ENCODE results near the gene SASS6.
"Not testable (repeated sequence)": the region's sequence is repeated elsewhere in the genome, so short reads cannot be mapped to it uniquely, and the experiment has no call there.

SASS6 gene

GRCh38 chr1:100051893-100052292 is 80.8 kb downstream of the SASS6 start:
- DNase-seq (ENCODE audit: low read depth) = no peak
- no peak overlapping the region for H3K4me3 ChIP-seq (ENCODE audit: low read depth, low read length)
- TF ChIP-seq, protein P1, sequence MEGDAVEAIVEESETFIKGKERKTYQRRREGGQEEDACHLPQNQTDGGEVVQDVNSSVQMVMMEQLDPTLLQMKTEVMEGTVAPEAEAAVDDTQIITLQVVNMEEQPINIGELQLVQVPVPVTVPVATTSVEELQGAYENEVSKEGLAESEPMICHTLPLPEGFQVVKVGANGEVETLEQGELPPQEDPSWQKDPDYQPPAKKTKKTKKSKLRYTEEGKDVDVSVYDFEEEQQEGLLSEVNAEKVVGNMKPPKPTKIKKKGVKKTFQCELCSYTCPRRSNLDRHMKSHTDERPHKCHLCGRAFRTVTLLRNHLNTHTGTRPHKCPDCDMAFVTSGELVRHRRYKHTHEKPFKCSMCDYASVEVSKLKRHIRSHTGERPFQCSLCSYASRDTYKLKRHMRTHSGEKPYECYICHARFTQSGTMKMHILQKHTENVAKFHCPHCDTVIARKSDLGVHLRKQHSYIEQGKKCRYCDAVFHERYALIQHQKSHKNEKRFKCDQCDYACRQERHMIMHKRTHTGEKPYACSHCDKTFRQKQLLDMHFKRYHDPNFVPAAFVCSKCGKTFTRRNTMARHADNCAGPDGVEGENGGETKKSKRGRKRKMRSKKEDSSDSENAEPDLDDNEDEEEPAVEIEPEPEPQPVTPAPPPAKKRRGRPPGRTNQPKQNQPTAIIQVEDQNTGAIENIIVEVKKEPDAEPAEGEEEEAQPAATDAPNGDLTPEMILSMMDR (IDR thresholded peaks at IDR 0.05; ENCODE audit: low read depth, low read length, missing control alignments) = no peak

GRCh38 chr1:100051401-100051800 is 81.3 kb downstream of the SASS6 start:
- no peak for DNase-seq (ENCODE audit: low read depth)
- TF ChIP-seq, protein P1 (IDR thresholded peaks at IDR 0.05; ENCODE audit: low read depth, low read length, missing control alignments) = no peak
- H3K4me3 ChIP-seq (ENCODE audit: low read depth, low read length) = no peak overlapping the region

DNA sequence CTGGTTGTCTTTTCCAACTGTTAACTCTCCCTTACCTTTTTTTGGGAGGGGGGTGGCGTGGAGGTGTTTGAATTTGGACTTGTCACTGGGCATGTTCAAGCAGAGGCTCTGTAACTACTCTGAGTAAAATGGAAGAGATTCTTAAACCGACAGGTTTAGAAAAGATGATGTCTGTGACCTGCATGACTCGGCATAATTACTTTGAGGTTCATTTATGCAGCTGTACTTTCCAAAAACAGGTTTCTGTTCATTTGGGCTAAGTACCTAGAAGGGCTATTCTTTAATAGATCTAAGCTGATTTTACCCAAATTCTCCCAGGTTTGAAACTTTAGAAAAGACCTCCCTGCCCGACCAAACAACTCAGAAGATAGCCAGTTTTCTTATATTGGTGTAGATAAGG is 82.6 kb downstream of the SASS6 start:
- TF ChIP-seq, protein P1 (IDR thresholded peaks at IDR 0.05; ENCODE audit: low read depth, low read length, missing control alignments) = no peak
- H3K4me3 ChIP-seq (ENCODE audit: low read depth, low read length) = no peak overlapping the region

GRCh38 chr1:100047235-100047708 is 85.5 kb downstream of the SASS6 start:
- H3K4me3 ChIP-seq (ENCODE audit: low read depth, low read length) = peak overlapping the region; percentile 33; the same call in 1 of the 2 replicates
- DNase-seq (ENCODE audit: low read depth) = not testable (repeated sequence)

More for the DNA sequence above, 82.6 kb downstream of the SASS6 start:
- DNase-seq (ENCODE audit: low read depth) = no peak

- no peak for DNase-seq (ENCODE audit: low read depth)
- TF ChIP-seq, protein P1 (IDR thresholded peaks at IDR 0.05; ENCODE audit: low read depth, low read length, missing control alignments) = no peak
- H3K4me3 ChIP-seq (ENCODE audit: low read depth, low read length) = no peak overlapping the region
Measured at GRCh38 chr1:100045206-100045605, 87.5 kb downstream of the SASS6 start.

- TF ChIP-seq, protein P1 (IDR thresholded peaks at IDR 0.05; ENCODE audit: low read depth, low read length, missing control alignments) = no peak
- DNase-seq (ENCODE audit: low read depth) = no peak
- H3K4me3 ChIP-seq (ENCODE audit: low read depth, low read length) = peak overlapping the region; percentile 87
Measured at GRCh38 chr1:100039591-100039990, 93.1 kb downstream of the SASS6 start.

DNA sequence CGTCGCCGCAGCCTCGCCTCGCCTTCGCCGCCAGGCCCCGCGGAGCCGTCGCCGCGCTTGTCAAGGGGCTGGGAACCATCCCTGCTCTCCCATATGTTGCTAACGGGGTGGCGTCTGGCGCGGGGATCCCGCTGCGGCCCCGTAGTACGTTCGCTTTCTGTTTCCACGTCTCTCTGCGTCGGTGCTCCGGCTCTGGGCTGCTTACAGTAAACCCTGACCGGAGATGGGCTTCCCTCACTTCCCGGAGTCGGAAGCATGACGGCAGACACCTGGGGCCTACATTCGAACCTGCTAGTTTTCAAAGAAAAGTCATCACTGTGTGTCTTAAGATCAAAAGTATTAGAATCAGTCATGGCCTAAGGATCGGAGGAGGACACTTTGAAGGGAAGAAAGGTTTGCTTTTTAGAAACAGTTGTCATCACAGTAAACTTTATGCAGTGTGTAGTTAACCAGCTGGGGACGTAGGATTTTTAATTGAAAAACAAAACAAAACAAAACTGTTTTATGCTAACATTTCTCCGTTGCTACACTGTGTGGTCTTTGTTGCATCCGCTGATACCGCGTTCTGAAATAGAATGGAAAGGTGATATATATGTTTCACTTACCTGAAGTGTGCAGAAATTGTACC is 94.0 kb downstream of the SASS6 start:
- peak overlapping the region; percentile 87 for H3K4me3 ChIP-seq (ENCODE audit: low read depth, low read length)
- peak; percentile 62 for DNase-seq (ENCODE audit: low read depth)
- TF ChIP-seq, protein P1 (IDR thresholded peaks at IDR 0.05; ENCODE audit: low read depth, low read length, missing control alignments) = no peak
